Liver (tissue), 9 donors: ENCODE measurements around the gene HBG1. TPM values are rescaled to one million over a fixed set of nuclear protein-coding genes. Genes with fewer than 3 reads are reported as not detected.

Source experiments
- DNase-seq: peaks from one replicate; pipeline ENCODE4 v3.0.0-alpha.2; 2017; ENCODE audit warnings: low spot score
- H3K27ac ChIP-seq, 2 donors: one replicate each; pipeline ENCODE4 v1.7.0; 2013; ENCODE audit warnings: inconsistent platforms in 2 of 2, low read length in 2 of 2, control low read depth in 1 of 2, low read depth in 1 of 2, mild to moderate bottlenecking in 1 of 2
- H3K27me3 ChIP-seq, 4 donors: one replicate each; pipeline versions ENCODE4 v1.6.1 to v1.7.0; 2013; ENCODE audit warnings: low read length in 3 of 4, inconsistent platforms in 1 of 4, mild to moderate bottlenecking in 1 of 4, moderate library complexity in 1 of 4; ENCODE audit not compliant: control insufficient read depth in 4 of 4, insufficient read depth in 4 of 4
- H3K36me3 ChIP-seq, 4 donors: one replicate each; pipeline versions ENCODE4 v1.6.1 to v1.7.0; 2013; ENCODE audit warnings: low read length in 3 of 4, mild to moderate bottlenecking in 3 of 4, low read depth in 1 of 4, moderate library complexity in 1 of 4; ENCODE audit not compliant: control insufficient read depth in 4 of 4, insufficient read depth in 3 of 4
- H3K4me1 ChIP-seq, 4 donors: one replicate each; pipeline versions ENCODE4 v1.6.1 to v1.7.0; 2013; ENCODE audit warnings: low read length in 3 of 4, mild to moderate bottlenecking in 3 of 4, moderate library complexity in 1 of 4; ENCODE audit not compliant: control insufficient read depth in 4 of 4, insufficient read depth in 4 of 4
- H3K4me3 ChIP-seq, 3 donors: one replicate each; pipeline versions ENCODE4 v1.6.1 to v1.7.0; 2013; ENCODE audit warnings: low read length in 3 of 3, control low read depth in 1 of 3, low read depth in 1 of 3, mild to moderate bottlenecking in 1 of 3
- H3K9ac ChIP-seq, 2 donors: one replicate each; pipeline ENCODE4 v1.7.0; 2013; ENCODE audit warnings: low read length in 2 of 2, mild to moderate bottlenecking in 2 of 2, moderate library complexity in 2 of 2, control low read depth in 1 of 2, low read depth in 1 of 2
- H3K9me3 ChIP-seq, 4 donors: one replicate each; pipeline versions ENCODE4 v1.6.1 to v1.7.0; 2013; ENCODE audit warnings: low read length in 3 of 4; ENCODE audit not compliant: control insufficient read depth in 4 of 4
- FOXA1 ChIP-seq: IDR thresholded peaks from 2 replicates; pipeline ENCODE4 v1.6.1; 2016; ENCODE audit warnings: antibody characterized with exemption
- FOXA2 ChIP-seq: IDR thresholded peaks from 2 replicates; pipeline ENCODE4 v1.6.1; 2016; ENCODE audit warnings: antibody characterized with exemption
- GABPA ChIP-seq, 2 donors: IDR thresholded peaks in 1 of 2; conservative IDR thresholded peaks in 1 of 2; 2 replicates each; pipeline ENCODE4 v1.6.1; 2016; ENCODE audit warnings: antibody characterized with exemption in 2 of 2, mild to moderate bottlenecking in 1 of 2, moderate library complexity in 1 of 2
- HNF4A ChIP-seq, 2 donors: conservative IDR thresholded peaks; 2 replicates each; pipeline ENCODE4 v1.6.1; 2016; ENCODE audit warnings: antibody characterized with exemption in 2 of 2, mild to moderate bottlenecking in 2 of 2
- HNF4G ChIP-seq: IDR thresholded peaks from 2 replicates; pipeline ENCODE4 v1.6.1; 2016; ENCODE audit warnings: antibody characterized with exemption
- JUND ChIP-seq, 2 donors: IDR thresholded peaks; 2 replicates each; pipeline ENCODE4 v1.6.1; 2016; ENCODE audit warnings: antibody characterized with exemption in 2 of 2
- NR2F2 ChIP-seq: IDR thresholded peaks from 2 replicates; pipeline ENCODE4 v1.6.1; 2016; ENCODE audit warnings: antibody characterized with exemption
- RAD21 ChIP-seq, 2 donors: IDR thresholded peaks; 2 replicates each; pipeline ENCODE4 v1.6.1; 2016; ENCODE audit warnings: antibody characterized with exemption in 2 of 2, mild to moderate bottlenecking in 2 of 2
- RXRA ChIP-seq, 2 donors: IDR thresholded peaks; 2 replicates each; pipeline ENCODE4 v1.6.1; 2017 to 2018; ENCODE audit warnings: antibody characterized with exemption in 2 of 2, mild to moderate bottlenecking in 1 of 2
- SP1 ChIP-seq: IDR thresholded peaks from 2 replicates; pipeline ENCODE4 v1.6.1; 2018; ENCODE audit warnings: antibody characterized with exemption, mild to moderate bottlenecking
- TAF1 ChIP-seq: conservative IDR thresholded peaks from 2 replicates; pipeline ENCODE4 v1.6.1; 2016; ENCODE audit warnings: antibody characterized with exemption, mild to moderate bottlenecking
- YY1 ChIP-seq: IDR thresholded peaks from 2 replicates; pipeline ENCODE4 v1.6.1; 2016; ENCODE audit warnings: antibody characterized with exemption, mild to moderate bottlenecking
- WGBS: extraction: QIAGEN DNeasy Blood & Tissue Kit; methylation state at CpG from one replicate; pipeline ENCODE4 v1.1.7; 2013; 5-methylcytosine and 5-hydroxymethylcytosine counted together
- polyA plus RNA-seq, 2 donors: library from polyadenylated mRNA; stranded (reverse) in 1 of 2; unstranded in 1 of 2; fragments of 200-250 nt in 1 of 2; fragments of >200 nt in 1 of 2; fragmentation: Nextera tagmentation in 1 of 2; extraction: Ambion mirVana in 1 of 2; gene quantifications; one replicate each; pipeline versions ENCODE4 v1.2.1 to v1.2.3, GENCODE V29; 2013 to 2015
- total RNA-seq, 2 donors: library from RNA; depleted of rRNA; stranded (reverse); fragments of >200 nt; gene quantifications; one replicate each; pipeline ENCODE4 v1.2.3, GENCODE V29; 2014
- TF ChIP-seq, protein P1 (sequence below): IDR thresholded peaks from 2 replicates; pipeline ENCODE4 v1.6.1; 2016; ENCODE audit warnings: antibody characterized with exemption
- TF ChIP-seq, protein P2 (sequence below): IDR thresholded peaks from 2 replicates; pipeline ENCODE4 v1.6.1; 2016; ENCODE audit warnings: antibody characterized with exemption, mild to moderate bottlenecking
- TF ChIP-seq, protein P3 (sequence below): IDR thresholded peaks from 2 replicates; pipeline ENCODE4 v1.6.1; 2016; ENCODE audit warnings: antibody characterized with exemption
- TF ChIP-seq, protein P4 (sequence below): IDR thresholded peaks from 2 replicates; pipeline ENCODE4 v1.6.1; 2016; ENCODE audit warnings: antibody characterized with exemption
- donor health status: healthy.
- donor health status: healthy.
- donor health status: healthy.
- donor health status: healthy.
- donor health status: healthy.

The HBG1 gene
- total and polyA plus RNA-seq, 4 donors = 75.1 TPM; not detected in 3

DNA sequence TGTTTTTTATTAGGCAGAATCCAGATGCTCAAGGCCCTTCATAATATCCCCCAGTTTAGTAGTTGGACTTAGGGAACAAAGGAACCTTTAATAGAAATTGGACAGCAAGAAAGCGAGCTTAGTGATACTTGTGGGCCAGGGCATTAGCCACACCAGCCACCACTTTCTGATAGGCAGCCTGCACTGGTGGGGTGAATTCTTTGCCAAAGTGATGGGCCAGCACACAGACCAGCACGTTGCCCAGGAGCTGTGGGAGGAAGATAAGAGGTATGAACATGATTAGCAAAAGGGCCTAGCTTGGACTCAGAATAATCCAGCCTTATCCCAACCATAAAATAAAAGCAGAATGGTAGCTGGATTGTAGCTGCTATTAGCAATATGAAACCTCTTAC lies 24.2 kb downstream of the HBG1 start:
- no peaks in the 10 kb centered on the region for H3K36me3 ChIP-seq
- TF ChIP-seq, protein P1, sequence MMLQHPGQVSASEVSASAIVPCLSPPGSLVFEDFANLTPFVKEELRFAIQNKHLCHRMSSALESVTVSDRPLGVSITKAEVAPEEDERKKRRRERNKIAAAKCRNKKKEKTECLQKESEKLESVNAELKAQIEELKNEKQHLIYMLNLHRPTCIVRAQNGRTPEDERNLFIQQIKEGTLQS = no peak
- TF ChIP-seq JUND (IDR thresholded peaks at IDR 0.05) (no peak), HNF4A (conservative IDR thresholded peaks at IDR 0.05) (no peak), FOXA1 (no peak)
- TF ChIP-seq, protein P2, sequence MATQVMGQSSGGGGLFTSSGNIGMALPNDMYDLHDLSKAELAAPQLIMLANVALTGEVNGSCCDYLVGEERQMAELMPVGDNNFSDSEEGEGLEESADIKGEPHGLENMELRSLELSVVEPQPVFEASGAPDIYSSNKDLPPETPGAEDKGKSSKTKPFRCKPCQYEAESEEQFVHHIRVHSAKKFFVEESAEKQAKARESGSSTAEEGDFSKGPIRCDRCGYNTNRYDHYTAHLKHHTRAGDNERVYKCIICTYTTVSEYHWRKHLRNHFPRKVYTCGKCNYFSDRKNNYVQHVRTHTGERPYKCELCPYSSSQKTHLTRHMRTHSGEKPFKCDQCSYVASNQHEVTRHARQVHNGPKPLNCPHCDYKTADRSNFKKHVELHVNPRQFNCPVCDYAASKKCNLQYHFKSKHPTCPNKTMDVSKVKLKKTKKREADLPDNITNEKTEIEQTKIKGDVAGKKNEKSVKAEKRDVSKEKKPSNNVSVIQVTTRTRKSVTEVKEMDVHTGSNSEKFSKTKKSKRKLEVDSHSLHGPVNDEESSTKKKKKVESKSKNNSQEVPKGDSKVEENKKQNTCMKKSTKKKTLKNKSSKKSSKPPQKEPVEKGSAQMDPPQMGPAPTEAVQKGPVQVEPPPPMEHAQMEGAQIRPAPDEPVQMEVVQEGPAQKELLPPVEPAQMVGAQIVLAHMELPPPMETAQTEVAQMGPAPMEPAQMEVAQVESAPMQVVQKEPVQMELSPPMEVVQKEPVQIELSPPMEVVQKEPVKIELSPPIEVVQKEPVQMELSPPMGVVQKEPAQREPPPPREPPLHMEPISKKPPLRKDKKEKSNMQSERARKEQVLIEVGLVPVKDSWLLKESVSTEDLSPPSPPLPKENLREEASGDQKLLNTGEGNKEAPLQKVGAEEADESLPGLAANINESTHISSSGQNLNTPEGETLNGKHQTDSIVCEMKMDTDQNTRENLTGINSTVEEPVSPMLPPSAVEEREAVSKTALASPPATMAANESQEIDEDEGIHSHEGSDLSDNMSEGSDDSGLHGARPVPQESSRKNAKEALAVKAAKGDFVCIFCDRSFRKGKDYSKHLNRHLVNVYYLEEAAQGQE = no peak
- no peaks in the 10 kb centered on the region for H3K4me1 ChIP-seq
- no peaks in the 10 kb centered on the region for H3K27me3 ChIP-seq
- DNase-seq = peak; percentile 63
- H3K9me3 ChIP-seq = no peaks in the 10 kb centered on the region
- no peak overlapping the region for H3K4me3 ChIP-seq
- WGBS = 58% methylated on average over 2 of the region's 2 CpGs
- no peak overlapping the region for H3K27ac ChIP-seq
- H3K9ac ChIP-seq = no peak overlapping the region

DNA sequence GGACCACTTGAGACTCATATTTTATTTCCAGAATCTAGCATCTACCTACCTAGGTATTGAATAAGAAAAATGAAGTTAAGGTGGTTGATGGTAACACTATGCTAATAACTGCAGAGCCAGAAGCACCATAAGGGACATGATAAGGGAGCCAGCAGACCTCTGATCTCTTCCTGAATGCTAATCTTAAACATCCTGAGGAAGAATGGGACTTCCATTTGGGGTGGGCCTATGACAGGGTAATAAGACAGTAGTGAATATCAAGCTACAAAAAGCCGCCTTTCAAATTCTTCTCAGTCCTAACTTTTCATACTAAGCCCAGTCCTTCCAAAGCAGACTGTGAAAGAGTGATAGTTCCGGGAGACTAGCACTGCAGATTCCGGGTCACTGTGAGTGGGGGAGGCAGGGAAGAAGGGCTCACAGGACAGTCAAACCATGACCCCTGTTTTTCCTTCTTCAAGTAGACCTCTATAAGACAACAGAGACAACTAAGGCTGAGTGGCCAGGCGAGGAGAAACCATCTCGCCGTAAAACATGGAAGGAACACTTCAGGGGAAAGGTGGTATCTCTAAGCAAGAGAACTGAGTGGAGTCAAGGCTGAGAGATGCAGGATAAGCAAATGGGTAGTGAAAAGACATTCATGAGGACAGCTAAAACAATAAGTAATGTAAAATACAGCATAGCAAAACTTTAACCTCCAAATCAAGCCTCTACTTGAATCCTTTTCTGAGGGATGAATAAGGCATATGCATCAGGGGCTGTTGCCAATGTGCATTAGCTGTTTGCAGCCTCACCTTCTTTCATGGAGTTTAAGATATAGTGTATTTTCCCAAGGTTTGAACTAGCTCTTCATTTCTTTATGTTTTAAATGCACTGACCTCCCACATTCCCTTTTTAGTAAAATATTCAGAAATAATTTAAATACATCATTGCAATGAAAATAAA lies 24.8 kb downstream of the HBG1 start:
- Histone ChIP-seq H3K27me3 (no peaks in the 10 kb centered on the region), H3K9ac (no peak overlapping the region), H3K9me3 (no peaks in the 10 kb centered on the region), H3K27ac (no peak overlapping the region), H3K36me3 (no peaks in the 10 kb centered on the region), H3K4me1 (no peaks in the 10 kb centered on the region), H3K4me3 (no peak overlapping the region)
- 71% methylated on average over 6 of the region's 6 CpGs for WGBS
- TF ChIP-seq SP1 (no peak), YY1 (no peak), NR2F2 (no peak)
- DNase-seq = no peak

DNA sequence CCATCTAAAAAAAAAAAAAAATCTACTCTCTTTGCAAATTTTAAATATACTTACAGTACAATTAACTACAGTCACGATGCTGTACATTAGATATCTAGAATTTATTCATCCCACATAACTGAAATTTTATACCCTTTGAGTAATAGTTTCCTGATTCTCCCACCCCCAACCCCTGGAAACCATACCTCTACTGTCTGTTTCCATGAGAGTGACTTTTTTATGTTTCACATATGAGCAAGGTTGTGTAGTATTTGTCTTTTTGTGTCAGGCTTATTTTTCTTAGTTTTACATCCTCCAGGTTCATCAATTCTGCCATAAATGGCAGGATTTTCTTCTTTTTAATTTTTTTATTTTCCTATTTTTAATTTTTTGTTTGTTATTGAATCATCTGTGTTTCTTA lies 26.0 kb downstream of the HBG1 start:
- H3K4me1 ChIP-seq = no peaks in the 10 kb centered on the region
- H3K27ac ChIP-seq = no peak overlapping the region
- no peaks in the 10 kb centered on the region for H3K27me3 ChIP-seq
- WGBS = 70% methylated on average over 1 of the region's 1 CpG
- H3K9ac ChIP-seq = no peak overlapping the region
- no peak overlapping the region for H3K4me3 ChIP-seq
- no peaks in the 10 kb centered on the region for H3K36me3 ChIP-seq
- H3K9me3 ChIP-seq = no peaks in the 10 kb centered on the region
- no peak for DNase-seq
- TF ChIP-seq, protein P2 = no peak
- TF ChIP-seq GABPA (IDR thresholded peaks at IDR 0.05 in 1 of 2, conservative IDR thresholded peaks at IDR 0.05 in 1 of 2) (no peak), TAF1 (no peak), FOXA1 (no peak), NR2F2 (no peak), YY1 (no peak), RXRA (IDR thresholded peaks at IDR 0.05) (no peak), FOXA2 (no peak), HNF4A (conservative IDR thresholded peaks at IDR 0.05) (no peak), JUND (IDR thresholded peaks at IDR 0.05) (no peak), SP1 (no peak), RAD21 (IDR thresholded peaks at IDR 0.05) (no peak), HNF4G (no peak)
- TF ChIP-seq, protein P3, sequence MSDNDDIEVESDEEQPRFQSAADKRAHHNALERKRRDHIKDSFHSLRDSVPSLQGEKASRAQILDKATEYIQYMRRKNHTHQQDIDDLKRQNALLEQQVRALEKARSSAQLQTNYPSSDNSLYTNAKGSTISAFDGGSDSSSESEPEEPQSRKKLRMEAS = no peak
- TF ChIP-seq, protein P4, sequence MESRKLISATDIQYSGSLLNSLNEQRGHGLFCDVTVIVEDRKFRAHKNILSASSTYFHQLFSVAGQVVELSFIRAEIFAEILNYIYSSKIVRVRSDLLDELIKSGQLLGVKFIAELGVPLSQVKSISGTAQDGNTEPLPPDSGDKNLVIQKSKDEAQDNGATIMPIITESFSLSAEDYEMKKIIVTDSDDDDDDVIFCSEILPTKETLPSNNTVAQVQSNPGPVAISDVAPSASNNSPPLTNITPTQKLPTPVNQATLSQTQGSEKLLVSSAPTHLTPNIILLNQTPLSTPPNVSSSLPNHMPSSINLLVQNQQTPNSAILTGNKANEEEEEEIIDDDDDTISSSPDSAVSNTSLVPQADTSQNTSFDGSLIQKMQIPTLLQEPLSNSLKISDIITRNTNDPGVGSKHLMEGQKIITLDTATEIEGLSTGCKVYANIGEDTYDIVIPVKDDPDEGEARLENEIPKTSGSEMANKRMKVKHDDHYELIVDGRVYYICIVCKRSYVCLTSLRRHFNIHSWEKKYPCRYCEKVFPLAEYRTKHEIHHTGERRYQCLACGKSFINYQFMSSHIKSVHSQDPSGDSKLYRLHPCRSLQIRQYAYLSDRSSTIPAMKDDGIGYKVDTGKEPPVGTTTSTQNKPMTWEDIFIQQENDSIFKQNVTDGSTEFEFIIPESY = no peak
- TF ChIP-seq, protein P1 = no peak
